NCI-H748 (cell line): Measurements from ENCODE around the gene C1orf115.
"Not testable (repeated sequence)": the region's sequence is repeated elsewhere in the genome, so short reads cannot be mapped to it uniquely, and the experiment has no call there.

Experiments
- DNase-seq: peaks from one replicate; lab custom pipeline; 2025; ENCODE audit not compliant: unreplicated experiment; lab: John Stamatoyannopoulos, UW

Gene C1orf115, protein sequence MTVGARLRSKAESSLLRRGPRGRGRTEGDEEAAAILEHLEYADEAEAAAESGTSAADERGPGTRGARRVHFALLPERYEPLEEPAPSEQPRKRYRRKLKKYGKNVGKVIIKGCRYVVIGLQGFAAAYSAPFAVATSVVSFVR

DNA sequence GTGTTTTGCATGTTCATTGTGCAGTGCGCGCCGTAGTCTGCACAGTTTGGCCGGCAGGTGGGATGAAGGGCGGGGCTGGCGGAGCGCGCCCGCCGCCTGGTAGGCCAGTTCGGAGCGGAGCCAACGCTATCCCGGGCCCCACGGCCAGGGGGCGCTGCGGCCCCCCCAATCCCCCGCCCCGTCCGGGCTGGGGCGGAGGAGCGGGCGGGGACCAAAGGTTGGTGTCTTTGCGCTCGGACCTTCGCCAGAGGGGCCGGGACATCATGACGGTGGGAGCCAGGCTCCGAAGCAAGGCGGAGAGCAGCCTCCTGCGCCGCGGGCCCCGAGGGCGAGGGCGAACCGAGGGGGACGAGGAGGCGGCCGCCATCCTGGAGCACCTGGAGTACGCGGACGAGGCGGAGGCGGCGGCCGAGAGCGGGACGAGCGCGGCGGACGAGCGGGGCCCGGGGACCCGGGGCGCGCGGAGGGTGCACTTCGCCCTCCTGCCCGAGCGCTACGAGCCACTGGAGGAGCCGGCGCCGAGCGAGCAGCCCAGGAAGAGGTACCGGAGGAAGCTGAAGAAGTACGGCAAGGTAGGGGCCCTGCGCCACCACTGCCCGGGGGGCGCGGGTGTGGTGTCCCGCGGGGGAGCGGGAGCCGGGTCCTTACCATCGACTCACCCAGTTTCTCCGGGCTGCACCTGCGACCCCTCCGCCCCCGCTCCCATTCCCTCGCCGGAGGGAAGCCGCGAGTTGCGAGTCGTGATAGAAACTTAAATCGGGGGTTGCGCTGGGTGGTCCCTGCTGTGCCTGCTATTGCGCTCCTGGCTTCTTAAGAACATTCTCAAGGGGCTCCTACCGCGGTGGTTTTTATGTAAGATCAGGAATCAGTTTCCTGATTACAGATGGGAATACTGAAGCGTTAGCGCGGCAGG is at the start of gene C1orf115:
Gene C1orf115, plus strand, starts transcription at position 224 of the 913 bp plus-strand sequence. Its CDS starts 40 bp downstream, at position 264.
- peak; percentile 75 for DNase-seq

DNA sequence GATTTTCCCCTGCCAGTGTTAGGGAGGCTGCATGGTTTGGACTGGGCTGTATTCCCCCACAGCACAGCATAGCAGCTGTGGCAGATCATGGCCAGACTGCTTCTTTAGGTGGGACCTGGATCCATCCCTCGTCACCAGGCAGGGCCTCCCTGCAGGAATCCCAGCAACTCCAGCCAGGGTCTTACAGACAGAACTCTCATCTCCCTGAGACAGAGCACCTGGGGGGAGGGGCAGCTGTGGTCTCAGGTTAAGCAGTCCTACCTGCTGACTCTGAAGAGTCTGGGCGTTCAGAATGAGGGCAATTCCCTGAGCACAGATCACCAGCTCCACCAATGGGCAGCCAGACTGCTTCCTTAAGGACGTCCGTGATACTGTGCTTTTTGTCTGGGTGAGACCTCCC is 47.9 kb upstream of the C1orf115 start:
- no peak for DNase-seq

DNA sequence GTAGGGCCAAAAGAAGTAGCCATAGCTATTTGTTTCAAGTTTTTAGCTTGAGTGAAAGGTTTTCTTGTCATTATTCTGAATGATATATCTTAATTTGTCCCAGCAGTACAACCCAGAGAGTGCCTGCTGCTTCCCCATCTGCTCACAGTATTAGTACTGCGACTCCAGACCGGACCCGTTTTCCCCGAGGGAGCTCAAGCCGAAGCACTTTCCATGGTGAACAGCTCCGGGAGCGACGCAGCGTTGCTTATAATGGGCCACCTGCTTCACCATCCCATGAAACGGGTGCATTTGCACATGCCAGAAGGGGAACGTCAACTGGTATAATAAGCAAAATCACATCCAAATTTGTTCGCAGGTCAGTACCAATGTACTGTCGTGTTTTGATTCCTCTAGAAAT is 37.2 kb upstream of the C1orf115 start:
- no peak for DNase-seq

DNA sequence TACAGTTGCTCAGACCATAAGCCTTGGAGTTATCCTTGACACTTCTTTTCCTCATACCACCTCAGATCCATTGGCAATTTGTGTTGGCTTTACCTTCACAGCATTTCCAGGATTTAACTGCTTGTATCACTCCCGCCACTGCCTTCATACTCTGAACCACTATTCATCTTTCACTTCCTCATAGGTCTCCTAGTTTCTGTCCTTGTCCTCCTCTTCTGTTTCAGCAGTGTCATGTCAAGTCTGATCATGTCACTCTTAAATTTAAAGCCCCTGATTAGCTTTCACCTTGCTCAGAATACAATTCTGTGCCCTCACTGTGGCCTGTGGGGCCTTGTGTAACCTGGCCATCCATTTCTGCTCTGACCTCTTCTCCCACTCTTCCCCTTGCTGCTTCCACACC is 34.7 kb upstream of the C1orf115 start:
- no peak for DNase-seq

DNA sequence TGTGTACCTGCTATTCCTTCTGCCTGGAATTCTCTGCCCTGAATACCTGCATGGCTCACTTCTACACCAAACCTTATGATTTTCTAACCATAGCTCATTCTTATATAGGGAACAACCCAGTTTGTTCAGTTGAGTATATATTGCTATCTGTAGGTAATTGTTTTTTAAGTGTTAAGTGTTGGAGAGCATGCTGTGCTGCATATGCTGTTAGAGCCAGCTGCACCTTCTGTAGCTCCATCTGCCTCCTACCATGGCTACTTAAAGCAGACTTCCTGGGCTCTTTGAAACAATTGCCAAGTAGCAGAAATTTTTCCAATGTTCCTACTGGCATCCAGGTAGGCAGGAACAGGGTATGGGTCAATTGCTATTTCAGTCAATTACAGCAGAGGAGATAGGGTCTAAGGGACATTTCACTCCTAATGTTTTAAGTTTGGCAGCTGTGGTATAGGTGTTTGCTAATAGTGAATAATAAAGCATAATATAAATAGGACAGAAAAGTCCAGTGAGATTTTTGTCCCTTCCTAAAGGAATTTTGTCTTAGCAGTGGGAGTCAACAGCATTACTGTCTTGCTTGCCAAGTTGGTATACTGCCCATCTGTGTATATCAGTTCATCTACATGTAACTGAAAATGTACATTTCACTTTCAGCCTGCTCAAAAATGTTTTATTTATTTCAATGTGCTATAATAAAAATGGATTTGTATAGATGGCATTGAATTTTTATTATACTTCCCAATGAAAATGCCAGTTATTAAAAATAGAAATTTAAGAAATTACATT is 34.0 kb upstream of the C1orf115 start:
- DNase-seq, result peak; percentile 4

DNA sequence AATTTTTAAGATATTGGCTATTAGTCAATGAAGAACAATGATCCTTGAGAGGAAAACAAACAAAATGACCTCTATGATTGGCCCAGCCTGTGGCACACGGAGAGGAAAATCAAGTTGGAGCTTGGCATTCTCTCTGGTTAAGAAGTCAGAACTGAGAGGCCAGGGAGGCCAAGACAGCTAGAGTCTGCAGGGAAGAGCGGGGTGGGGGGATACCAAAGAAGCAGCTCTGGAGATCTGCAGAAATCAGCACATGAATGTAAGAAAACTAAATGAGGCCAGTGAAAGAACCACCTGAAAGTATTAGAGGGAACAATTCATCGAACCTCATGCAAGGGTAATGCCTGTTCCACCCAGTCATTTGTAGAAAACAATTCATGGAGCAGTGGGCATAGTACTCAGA is 23.8 kb upstream of the C1orf115 start:
- DNase-seq, result no peak

DNA sequence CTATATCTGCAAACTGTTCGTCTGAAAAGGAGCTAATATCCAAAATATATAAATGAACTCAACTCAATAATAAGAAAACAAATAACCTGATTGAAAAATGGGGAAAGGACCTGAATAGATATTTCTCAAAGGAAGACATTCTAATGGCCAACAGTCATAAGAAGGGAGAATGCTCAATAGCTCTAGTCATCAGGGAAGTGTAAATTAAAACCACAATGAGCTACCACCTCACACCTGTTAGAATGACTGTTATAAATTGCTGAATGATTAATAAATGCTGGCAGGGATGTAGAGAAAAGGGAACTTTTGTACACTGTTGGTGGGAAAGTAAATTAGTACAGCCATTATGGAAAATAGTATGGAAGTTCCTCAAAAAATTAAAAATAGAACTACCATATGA is 21.2 kb upstream of the C1orf115 start:
- no peak for DNase-seq

DNA sequence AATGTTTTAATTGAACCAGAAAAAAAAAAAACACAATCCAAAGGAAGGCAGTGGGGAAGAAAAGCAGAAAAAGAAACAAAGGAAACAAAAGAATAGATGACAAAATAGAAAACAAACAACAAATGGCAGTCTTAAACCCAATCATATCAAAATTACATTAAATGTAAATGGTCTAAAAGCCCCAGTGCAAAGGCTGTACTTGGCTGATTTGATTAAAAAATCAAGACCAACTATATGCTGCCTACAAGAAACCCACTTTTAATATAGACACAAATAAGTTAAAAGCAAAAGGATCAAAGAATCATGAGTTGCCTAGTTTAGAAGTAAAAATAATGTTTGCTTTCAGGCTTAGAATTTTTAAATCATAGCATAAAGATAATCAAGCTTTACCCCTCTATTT is 19.8 kb upstream of the C1orf115 start:
- no peak for DNase-seq

DNA sequence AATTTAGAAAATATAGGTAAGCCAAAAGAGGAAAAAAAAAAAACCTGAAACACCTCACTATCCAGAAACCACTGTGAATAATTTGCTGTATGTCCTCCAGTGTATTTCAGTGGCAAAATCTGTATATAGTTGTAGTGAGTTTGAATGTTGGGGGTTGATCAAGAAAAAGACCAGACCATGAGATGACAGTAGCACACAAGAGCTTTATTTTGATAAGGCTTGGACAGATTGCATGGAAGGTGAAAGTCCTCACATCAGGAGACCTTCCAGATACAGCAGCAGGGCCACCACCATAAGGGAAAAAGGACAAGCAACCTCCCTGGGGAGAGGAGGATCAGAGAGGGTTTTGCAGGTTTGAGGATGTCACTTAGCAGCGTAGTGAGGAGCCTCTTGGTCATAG is 16.2 kb upstream of the C1orf115 start:
- no peak for DNase-seq

DNA sequence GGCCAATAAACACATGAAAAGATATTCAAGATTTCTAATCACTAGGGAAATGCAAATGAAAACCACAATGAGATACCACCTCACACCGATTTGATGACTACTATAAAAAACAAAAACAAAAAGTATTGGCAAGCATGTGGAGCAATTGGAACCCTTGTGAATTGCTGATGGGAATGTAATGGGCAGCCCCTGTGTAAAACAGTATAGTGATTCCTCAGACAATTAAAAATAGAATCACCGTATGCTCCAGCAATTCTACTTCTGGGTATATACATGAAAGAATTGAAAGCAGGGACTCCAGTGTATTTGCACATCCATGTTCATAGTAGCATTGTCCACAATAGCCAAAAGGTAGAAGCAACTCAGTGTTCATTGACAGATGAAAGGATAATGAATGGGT is 12.9 kb upstream of the C1orf115 start:
- DNase-seq, result peak; percentile 41

DNA sequence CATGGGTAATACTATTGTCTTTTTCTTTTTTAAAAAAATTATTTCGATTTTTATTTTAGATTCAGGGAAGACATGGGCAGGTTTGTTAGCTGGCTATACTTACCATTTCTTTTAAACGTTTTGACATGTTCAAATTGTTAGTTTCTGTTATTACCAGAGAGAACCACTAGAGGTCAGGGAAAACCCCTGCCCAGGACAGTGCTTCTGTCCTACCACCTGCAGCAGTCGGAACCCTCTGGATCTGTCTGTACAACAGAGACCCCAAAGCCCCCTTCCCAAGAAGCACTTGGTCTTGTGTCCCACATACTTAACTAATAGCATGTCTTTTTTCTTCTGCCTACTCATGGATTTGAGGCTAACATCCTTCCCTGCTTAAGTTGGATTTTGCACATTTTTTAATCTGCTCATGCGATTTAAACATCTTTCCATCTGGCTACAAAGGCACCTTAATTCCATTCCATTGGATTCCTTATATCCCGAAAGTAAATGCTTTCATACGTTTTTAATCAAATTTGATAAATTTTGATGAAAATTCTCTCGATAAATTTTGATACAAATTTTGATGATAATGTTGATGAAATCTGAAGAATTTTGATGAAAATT is 10.0 kb upstream of the C1orf115 start:
- DNase-seq, result peak; percentile 46

DNA sequence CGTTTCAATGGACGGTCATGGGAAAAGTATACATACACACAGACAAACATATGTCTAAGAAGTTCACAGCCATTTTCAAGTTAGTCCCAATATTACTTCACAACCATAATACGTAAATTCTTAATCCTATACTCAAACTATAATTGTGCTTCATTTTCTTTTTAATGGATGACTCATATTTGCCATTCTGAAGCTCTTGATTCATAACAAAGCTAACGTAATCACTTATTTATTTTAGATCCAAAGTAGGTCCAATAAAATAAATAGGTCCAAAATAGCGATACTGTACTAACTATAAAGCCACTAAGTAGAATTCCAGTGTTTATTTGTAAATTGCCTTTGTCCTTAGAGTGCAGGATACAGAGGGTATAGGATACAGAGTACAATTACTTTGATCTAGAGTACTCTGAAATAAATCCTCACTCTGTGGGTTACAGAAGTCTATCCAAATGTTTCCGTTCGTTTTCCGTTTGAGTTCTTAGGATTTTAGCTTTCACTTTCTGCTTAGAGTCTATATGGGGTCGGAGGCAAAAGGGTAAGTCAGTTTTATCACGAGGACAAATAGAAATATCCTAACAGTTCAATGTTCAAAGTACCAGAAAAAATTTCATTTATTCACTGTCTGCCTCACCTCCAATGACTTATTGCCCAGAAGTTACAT is 8.8 kb upstream of the C1orf115 start:
- DNase-seq, result no peak

DNA sequence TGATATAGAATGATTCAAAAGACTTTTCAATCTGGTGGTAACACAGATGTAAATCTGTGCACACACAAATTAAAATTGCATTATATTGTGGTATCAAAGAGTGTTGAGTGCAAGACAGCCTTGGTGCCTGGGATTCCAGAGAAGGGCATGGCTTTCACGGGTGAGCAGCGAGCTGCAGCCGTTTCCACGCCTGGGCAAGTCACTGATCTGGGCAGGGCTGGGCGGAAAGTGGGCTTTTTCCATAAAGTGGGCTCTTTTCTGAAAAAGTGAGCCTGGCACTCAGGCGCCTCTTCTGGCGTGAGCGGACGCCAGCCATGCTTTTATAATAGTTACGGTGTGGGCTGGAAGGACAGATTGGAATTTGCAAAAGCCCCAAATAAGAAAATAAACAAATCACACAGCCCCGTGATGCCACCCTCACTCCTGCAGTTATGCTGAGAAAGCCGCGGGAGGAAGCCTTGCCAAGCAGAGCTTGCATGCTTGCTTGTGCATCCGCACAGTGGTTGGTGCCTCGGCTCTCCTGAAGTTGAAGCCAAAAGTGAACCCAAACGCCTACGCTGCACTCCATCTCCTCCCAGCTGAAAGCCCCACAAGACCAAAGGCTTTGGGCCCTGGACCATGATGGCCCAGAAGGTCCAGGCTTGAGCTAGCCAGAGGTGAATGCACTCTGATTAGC is 7.1 kb upstream of the C1orf115 start:
- no peak for DNase-seq

DNA sequence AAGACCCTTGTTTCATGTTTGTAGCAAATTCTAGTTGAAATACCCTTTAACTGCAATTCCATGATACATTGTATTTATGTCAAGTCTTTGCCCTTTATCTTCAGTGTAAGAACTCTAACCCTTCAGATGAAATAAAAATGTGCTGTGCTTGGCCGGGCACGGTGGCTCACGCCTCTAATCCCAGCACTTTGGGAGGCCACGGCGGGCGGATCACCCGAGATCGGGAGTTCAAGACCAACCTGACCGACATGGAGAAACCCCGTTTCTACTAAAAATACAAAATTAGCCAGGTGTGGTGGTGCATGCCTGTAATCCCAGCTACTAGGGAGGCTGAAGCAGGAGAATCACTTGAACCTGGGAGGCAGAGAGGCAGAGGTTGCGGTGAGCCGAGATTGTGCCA is 6.4 kb upstream of the C1orf115 start:
- not testable (repeated sequence) for DNase-seq

DNA sequence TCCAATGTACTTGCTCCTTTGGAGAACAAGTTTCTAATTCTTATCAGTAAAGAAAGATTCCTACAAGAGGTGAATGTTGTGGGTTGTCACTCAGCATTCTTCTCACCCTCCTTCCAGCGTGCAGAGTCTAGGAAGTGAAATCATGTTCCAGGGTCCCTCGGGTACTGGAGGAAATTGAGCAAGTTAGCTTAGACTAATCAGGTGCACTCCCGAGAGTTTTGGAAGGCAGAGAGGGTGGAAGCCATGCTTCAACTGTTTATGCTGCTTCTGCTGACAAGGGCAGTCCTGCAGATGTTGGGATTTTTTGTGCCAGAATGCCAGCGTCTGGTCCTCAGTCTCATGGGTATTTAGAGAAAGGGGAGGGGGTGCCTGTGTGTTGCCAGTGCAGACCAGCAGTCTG is 5.3 kb upstream of the C1orf115 start:
- no peak for DNase-seq

DNA sequence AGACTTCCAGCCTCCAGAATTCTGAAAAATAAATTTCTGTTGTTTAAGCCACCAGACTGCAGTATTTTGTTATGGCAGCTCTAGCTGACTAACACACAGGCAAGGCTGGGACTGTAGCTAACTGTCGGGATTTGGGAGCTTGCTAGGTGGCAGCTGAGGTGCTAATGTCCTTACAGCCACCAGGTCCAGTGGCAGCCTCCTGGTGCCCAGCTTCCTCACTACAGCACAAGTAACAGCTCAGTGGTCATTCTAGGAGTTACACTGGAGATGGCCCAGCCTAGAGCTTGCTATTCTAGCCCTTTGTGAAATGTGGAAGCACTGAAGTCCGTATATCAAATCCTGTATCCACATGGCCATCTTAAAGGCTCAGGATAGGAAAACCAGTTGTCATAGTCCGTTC is 4.3 kb upstream of the C1orf115 start:
- no peak for DNase-seq

DNA sequence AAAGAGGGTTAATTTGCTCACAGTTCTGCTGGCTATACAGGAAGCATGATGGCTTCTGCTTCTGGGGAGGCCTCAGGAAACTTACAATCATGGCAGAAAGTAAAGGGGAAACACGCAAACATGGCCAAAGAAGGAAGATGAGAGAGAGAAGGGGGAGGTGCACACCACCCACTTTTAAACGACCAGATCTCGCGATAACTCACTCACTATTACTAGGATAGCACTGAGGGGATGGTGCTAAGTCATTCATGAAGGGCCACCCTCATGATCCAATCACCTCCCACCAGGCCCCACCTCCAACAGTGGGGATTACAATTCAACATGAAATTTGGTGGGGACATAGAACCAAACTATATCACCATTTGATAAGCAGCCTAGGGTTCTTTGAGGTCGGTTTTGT is 2.4 kb upstream of the C1orf115 start:
- no peak for DNase-seq

DNA sequence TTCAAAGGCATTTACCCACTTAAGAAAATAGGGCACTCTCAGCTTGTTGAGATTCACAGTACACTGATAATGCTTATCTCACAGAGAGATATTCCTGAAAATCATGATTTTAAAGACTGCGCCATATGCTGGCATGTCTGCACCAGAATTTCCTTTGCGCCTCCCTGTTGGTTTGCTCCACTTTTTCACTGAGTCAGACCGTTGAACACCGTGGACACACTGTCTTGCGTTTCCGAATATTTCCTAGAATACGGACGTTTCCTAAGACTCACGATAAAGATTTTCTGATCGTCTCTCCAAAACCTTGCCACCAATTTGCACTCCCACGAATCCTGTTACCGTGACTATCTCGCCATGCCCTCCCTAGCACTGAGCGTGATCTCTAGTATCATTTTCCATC is 497 bp upstream of the C1orf115 start:
- no peak for DNase-seq

DNA sequence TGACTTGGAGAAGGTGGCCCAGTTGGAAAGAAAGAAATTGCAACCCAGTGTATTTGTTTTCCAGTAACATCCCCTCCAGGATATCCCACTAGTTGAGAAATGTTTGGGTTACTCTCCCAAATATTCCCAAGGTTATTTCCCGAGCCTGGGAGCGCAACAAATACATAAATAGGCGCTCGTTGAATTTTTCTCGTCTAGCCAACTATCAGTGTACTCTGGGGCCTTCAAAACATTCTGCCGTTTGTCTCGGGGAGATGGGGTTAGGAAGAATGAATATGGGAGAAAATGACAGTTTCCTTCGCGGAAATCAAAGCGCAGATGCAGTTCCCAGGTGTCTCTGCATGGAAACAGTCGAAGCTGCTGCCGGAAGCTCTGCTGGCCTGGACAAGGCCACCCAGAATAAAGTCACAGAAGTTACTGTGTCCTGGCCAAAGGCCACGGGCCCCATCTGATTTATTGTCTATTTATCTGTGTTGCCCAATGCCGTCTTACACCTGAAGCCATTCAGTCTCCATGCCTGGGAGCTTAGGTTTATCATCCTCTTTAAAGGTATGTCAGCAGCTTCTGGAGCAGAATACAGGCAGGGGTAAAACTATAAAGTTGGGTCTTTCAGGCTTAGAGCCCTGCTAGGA is 1.0 kb downstream of the C1orf115 start:
- peak; percentile 34 for DNase-seq
